Cortex of kidney (tissue), 1 donor: ENCODE measurements around the gene C2orf72.

ENCODE experiments used
- DNase-seq: peaks from one replicate; lab custom pipeline; 2025; lab: John Stamatoyannopoulos, UW

The C2orf72 gene

GRCh38 chr2:231069379-231070054 lies 32.2 kb downstream of the C2orf72 start:
- DNase-seq: no peak

GRCh38 chr2:231084565-231084964 lies 47.2 kb downstream of the C2orf72 start:
- DNase-seq: no peak

GRCh38 chr2:231088754-231089153 lies 51.4 kb downstream of the C2orf72 start:
- no peak for DNase-seq

GRCh38 chr2:231093933-231094332 lies 56.6 kb downstream of the C2orf72 start:
- DNase-seq: no peak

GRCh38 chr2:231094736-231095346 lies 57.5 kb downstream of the C2orf72 start:
- DNase-seq: no peak
